ENCODE measurements around the gene KCTD11.
"Not testable (repeated sequence)": the region's sequence is repeated elsewhere in the genome, so short reads cannot be mapped to it uniquely, and the experiment has no call there.

KCTD11 gene

DNA sequence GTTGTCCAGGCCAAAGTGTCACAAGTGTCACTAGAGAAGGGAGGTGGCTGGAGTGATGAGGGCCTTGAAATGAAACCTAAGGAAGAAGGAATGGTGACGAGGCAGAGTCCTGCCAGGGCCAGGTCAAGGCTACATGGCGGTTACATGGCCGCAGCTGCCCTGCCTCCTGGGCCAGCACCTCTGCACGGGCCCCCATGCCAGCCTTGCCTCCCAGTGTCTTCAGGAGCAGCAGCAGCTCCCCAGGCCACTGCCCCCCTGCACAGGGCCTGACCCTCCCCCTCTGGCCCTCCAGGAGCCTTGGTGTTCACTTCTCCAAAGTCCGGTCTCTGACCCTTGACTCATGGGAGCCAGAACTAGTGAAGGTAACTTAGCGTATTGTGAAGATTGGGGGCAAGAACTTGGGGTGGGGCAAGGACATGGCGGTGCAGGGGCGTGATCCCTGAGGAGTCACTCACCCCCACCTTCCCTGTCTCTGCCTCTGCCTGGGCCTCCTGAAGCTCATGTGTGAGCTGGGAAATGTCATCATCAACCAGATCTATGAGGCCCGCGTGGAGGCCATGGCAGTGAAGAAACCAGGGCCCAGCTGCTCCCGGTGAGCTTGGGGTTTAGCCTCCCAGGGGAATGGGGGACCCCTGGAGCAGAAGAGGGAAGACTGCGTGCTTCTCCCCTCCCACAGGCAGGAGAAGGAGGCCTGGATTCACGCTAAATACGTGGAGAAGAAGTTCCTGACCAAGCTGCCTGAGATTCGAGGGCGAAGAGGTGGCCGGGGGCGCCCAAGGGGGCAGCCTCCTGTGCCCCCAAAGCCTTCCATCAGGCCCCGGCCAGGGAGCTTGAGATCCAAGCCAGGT is 4.1 kb upstream of the KCTD11 start:
- DNase-seq: no peak

DNA sequence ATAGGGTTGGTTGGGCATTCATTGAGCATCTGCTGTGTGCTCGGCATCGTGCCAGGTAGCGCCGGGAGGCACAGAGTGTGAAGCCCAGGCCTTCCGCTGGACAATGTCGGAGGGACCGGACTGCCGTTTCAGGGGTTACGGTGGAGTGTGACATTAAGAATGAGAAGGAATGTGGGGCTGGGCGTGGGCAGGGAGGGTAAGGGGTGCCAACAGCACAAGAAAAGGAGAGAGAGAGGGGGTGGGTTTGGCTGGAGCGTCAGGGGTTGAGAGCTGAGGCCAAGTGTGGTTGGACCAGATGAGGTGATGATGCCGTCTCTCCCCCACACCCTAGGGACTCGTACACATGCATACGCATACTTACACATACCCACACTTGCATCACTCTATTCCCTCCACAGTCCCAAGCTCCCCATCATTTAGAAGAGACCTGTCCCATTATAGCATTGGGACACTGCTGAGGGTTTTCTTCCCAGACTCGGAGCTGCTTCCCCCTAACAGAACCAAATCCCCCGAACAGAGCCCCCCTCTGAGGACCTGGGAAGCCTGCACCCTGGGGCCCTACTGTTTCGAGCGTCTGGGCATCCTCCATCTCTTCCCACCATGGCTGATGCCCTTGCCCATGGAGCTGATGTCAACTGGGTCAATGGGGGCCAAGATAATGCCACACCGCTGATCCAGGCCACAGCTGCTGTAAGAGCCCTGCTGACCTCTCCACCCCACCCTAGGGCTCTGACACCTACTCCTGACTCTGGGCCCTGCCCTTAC is 3.3 kb upstream of the KCTD11 start:
- DNase-seq: no peak

DNA sequence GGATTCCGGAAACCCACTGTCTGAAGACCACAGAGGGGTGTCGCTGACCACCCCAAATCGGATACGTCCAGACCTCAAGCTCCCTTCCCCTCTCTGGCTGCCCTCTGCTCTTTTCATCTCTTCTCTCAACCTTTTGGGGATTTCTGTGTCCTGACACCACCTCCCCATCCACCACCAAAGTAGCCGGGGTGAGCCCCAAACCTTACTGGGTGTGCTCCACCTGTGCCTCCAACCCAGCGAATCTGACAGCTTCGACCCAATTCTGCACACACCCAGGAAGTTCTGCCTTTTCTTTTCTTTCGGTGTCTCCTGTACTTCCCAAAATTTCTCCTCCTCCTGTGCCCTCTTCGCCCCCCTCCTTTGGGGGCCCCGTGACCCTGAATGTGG is 534 bp downstream of the KCTD11 start:
- DNase-seq: no peak

DNA sequence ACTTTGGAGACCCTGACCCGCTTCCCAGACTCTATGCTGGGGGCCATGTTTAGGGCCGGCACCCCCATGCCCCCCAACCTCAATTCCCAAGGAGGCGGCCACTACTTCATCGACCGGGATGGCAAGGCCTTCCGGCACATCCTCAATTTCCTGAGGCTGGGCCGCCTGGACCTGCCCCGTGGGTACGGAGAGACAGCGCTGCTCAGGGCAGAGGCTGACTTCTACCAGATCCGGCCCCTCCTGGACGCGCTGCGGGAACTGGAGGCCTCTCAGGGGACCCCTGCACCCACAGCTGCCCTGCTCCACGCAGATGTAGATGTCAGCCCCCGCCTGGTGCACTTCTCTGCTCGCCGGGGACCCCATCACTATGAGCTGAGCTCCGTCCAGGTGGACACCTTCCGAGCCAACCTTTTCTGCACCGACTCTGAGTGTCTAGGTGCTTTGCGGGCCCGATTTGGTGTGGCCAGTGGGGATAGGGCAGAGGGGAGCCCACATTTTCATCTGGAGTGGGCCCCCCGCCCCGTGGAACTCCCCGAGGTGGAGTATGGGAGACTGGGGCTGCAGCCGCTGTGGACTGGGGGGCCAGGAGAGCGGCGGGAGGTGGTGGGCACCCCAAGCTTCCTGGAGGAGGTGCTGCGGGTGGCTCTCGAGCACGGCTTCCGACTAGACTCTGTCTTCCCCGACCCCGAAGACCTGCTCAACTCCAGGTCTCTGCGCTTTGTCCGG is 1.1 kb downstream of the KCTD11 start:
- no peak for DNase-seq

DNA sequence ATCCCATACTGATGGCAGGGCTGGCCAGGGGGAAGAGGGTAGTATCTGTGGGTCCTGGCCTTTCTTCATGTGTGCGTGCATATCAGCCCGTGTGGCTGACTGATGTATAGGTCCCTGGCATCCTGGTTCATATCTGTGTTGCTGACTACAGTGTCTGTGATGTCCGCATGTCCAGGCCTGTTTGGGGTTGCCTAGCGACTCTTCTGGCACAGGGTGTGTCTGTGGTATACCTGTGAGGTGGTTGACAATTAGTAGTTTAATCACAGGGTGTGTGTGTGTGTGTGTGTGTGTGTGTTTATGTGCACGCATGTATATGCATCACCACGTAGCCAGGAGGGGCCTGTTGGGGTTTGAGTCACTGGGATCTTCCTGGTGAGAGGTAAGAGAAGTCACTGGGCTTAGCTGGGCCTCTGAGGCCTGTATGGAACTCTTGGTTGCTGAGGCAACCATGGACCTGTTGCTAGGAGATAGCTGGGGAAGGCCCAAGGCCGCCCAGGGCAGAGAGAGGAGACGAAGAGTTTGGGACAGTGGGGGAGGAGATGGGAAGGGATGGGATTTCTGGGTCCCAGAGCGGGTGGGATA is 2.4 kb downstream of the KCTD11 start:
- no peak for DNase-seq

DNA sequence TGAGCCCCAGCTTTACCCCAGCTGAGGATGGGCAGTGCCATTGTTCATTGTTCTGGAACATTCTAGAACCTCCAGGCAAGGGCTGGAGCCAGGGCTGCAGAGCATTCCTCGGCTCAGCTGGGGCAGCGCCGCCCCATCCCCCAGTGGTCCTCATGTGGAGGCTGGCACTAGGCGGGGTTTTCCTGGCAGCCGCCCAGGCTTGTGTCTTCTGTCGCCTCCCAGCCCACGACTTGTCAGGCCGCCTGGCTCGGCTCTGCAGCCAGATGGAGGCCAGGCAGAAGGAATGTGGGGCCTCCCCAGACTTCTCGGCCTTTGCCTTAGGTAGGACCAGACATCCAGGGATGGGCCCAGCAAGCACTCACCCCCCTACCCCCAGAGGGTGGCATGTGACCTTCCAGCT is 3.1 kb downstream of the KCTD11 start, which contains the start of gene TMEM95:
TSS of gene TMEM95 (plus strand) at position 104 of the 400 bp plus-strand sequence. CDS start at position 153, 49 bp downstream.
- no peak for DNase-seq

DNA sequence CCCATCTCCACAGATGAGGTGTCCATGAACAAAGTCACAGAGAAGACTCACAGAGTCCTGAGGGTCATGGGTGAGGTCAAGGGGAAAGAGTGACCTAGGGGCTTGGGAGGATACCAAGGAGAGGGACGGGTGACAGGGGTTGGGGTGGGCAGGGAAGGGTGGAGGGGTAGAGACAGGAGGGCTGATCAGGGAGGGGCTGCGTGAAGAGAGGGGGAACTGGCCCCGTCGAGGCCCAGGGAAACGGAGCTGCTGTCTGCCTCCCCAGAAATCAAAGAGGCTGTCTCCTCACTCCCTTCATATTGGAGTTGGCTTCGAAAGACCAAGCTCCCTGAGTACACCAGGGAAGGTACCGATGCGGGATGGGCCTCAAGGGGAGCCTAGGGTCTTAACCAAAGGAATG is 3.6 kb downstream of the KCTD11 start:
- no peak for DNase-seq

DNA sequence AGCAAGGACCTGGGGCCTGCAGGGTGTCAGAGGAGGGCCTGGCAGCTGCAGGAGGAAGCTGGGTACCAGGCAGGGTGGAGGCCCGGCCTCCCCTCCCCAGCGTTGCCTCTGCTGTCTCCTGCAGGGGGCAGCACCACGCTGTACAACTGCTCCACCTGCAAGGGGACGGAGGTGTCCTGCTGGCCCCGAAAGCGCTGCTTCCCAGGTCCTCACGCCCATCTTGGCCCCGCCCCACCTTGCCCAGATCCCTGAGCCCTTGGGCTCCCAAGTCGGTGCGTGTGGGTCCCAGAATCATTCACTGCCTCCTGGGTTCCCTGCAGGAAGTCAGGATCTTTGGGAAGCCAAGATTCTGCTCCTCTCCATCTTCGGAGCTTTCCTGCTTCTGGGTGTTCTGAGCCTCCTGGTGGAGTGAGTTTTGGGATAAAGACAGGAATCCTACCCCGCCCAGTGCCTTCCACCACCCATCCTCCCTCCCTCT is 4.1 kb downstream of the KCTD11 start:
- DNase-seq: no peak

DNA sequence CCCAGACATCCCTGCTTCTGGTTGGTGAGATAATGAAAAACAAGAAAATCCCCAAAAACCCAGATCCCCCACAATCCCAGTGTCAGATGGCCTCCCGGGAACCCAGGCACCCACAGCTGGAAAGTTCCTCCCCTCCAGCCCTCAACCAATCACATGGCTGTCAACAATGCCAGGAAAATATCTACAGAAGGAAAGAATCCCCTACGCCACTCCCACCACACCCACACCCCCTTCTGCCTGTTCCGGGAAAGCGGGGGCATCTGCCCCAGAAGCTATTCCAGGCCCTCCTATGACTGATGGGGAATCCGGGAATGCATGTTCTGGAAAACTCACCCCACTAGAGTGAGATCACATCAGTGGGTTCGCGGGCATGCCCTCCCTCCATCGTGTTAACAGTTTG is 4.8 kb downstream of the KCTD11 start:
- DNase-seq: no peak

DNA sequence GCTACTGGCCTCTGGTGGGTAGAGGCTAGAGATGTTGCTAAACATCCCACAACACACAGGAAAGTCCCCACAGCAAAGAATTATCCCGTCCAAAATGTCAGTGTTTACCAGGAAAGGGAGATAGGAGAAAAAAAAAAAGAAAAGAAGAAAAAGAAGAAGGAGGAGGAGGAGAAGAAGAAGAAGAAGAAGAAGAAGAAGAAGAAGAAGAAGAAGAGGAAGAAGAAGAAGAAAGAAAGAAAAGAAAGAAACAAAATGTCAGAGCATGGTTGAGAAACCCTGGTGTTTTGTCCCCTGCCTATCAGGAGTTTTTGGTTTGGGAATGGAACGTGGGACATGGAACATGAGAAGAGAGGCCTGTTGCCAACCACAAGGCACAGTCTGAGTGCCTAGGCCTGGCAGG is 5.4 kb downstream of the KCTD11 start:
- DNase-seq: no peak

DNA sequence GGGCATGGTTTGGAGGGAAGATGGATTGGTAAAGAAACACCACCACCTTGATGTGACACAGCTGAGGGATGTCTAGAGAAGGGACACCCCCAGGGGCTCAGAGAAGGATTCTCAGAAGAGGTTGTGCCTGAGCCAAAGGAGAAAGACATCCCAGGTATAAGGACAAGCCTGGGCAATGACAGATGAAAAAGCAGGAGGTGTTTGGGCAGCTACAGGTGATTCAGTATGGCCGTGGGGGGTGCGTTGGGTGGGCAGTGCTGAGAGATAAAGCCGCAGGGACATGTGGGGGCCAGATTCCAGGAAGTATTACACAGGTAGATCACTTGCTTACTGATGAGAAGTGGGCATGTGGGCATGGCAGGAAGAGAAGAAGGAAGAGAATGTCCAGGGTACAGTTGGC is 9.9 kb downstream of the KCTD11 start:
- no peak for DNase-seq

DNA sequence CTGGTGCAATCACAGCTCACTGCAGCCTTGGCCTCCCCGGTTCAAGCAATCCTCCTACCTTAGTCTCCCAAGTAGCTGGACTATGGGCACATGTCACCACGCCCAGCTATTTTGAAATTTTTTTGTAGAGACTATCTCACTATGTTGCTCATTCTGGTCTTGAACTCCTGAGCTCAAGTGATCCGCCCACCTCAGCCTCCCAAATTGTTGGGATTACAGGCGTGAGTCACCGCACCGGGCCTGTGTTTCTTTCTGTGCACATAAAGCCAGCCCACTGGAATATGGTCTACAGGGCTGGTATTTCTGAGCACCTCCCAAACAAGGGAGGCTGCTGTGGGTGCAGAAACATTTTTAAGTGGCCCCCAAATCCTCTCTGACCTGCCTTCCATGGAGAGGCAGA is 11.3 kb downstream of the KCTD11 start:
- no peak for DNase-seq

DNA sequence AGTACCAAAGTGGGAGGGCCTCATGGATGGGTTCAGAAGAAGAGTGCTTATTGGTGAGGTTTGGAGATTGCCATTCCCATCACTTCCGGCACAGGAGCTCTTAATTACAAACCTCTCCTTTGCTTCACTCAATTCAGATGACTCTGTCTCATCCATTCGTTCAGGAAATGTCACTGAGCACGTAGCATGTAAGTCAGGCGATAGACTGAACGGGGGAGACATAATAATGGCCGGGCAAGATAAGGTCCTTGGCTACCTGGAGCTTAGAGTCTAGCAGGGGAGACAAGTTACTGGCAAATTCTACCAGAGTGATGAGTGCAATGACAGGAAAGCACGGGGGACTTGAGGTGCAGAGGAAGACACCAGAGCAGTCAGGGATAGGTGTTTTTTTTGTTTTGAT is 14.0 kb downstream of the KCTD11 start:
- not testable (repeated sequence) for DNase-seq

DNA sequence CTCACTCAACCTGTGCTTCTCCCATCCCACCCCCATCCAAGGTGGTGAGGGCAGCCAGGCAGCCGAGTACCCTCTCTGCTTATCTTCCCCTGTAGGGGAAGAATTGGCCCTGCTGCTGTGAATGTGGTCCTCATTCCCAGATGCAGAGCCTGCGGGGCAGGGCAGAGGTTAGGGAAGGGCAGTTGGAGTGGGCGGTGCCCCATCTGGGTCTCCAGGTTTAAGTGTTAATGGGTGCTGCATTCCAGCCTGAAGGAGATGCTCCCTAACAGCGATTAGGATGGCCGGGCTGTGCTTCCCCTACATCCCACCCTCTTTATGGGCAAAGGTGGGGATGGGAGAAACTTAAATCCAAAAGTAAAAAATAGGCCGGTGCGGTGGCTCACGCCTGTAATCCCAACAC is 15.1 kb downstream of the KCTD11 start:
- no peak for DNase-seq

DNA sequence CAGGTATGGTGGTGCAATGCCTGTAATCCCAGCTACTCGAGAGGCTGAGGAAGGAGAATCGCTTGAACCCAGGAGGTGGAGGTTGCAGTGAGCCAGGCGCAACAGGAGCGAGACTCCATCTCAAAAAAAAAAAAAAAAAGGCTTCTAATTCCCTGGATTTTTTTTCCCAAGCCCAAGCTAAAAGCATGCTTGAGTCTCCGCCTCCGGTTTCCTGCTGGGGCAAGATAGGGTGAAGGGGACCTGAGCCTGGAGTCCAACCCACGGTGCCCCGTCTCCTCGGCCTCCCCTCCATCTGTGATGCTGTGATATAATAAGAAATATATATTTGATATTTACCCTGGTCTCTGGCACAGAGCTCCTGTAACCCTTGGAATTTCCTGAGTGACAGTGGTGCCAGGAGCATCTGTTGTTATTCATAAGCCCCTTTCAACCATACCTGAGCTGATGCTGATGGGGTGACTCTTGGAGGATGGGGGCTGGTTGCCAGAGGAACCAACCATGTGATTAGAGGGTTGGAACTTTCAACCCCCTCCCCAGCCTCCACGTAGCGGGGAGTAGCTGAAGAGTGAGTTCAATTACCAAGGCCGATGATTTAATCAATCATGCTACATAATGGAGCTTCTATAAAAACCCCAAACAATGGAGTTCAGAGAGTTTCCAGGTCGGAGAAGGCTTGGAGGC is 16.1 kb downstream of the KCTD11 start:
- DNase-seq: no peak

DNA sequence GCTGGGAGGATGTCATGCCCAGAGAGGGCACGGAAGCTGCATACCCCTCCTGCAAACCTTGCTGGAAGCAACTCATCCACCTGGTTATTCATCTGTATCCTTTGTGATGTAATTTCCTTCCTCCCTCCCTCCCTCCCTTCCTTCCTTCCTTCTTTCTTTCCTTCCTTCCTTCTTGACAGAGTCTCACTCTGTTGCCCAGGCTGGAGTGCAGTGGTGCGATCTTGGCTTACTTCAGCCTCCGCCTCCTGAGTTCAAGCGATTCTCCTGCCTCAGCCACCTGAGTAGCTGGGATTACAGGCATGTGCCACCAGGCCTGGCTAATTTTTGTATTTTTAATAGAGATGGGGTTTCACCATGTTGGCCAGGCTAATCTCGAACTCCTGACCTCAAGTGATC is 16.6 kb downstream of the KCTD11 start:
- DNase-seq: not testable (repeated sequence)

DNA sequence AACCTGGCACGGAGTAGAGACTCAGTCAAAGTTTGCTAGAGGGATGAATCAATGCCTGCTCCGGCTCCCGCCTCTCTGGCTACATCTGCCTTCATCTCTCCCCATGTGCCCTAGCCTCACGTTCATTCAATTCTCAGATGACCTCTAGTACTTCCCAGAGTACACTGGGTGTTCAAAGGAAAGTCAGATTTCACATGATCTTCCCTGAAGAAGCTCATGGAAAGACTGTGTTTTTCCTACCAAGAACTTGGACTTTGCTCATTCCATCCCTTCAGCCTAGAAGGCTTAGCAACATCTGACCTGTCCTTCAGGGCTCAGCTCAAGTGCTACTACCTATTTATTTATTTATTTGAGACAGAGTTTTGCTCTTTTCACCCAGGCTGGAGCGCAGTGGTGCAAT is 17.9 kb downstream of the KCTD11 start:
- DNase-seq: no peak

DNA sequence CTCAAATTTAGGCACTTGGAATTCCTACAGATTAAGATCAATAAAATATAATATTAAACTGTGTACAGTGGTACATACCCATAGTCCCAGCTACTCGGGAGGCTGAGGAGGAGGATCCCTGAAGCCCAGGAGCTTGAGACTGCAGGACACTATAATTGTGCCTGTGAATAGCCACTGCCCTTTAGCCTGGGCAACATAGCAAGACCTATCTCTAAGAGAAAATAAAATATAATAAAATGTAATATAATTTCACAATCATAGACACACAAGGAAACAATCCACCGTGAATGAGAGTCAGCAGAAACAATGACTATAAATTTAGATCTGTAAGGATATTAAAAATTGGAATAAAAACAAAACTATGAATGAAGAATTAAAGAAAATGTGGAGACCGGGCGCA is 18.9 kb downstream of the KCTD11 start:
- no peak for DNase-seq

DNA sequence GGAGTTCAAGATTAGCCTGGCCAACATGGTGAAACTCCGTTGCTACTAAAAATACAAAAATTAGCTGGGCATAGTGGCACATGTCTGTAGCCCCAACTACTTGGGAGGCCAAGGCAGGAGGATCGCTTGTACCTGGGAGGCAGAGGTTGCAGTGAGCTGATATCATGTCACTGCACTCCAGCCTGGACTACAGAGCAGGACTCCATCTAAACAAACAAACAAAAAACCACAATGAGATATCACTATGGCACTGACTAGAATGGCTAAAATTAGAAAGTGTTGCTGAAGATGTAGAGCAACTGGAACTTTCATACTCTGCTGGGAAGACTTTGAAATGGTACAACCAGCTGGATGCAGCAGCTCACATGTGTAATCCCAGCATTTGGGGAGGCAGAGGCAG is 22.4 kb downstream of the KCTD11 start:
- DNase-seq: no peak

DNA sequence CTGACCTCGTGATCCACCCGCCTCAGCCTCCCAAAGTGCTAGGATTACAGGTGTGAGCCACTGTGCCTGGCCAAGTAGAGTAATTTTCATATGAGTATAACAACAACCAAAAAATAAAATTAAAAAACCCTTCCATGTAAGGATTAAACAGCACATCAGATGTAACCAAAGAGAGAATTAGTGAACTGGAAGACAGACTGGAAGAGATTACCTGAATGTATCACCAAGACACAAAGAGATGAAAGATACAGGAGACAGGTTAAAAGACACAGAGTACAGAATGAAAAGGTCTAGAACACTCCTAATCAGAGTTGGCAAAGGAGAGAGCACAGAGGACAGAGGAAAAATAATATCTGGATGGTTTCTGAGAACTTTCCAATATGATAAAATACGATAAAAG is 27.2 kb downstream of the KCTD11 start:
- DNase-seq: no peak

DNA sequence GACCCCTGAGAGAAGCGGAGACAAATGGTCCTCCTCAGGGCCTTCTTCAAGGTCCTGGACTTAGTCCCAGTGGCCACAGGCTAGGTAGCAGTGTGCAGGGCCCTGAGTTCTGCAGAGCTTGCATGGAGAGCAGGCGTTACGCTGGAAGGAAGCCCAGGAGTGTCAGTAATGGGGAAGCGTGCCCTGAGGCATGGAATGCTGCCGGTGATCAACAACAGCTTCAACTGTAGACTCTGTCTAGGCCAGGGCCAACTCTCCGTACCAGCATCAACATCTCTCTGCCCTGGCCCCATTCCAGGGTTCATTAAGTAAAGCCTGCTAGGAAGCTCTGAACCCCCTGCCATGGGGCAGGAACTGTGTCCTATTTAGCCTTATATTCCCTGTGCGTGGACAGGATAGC is 28.4 kb downstream of the KCTD11 start:
- DNase-seq: no peak

DNA sequence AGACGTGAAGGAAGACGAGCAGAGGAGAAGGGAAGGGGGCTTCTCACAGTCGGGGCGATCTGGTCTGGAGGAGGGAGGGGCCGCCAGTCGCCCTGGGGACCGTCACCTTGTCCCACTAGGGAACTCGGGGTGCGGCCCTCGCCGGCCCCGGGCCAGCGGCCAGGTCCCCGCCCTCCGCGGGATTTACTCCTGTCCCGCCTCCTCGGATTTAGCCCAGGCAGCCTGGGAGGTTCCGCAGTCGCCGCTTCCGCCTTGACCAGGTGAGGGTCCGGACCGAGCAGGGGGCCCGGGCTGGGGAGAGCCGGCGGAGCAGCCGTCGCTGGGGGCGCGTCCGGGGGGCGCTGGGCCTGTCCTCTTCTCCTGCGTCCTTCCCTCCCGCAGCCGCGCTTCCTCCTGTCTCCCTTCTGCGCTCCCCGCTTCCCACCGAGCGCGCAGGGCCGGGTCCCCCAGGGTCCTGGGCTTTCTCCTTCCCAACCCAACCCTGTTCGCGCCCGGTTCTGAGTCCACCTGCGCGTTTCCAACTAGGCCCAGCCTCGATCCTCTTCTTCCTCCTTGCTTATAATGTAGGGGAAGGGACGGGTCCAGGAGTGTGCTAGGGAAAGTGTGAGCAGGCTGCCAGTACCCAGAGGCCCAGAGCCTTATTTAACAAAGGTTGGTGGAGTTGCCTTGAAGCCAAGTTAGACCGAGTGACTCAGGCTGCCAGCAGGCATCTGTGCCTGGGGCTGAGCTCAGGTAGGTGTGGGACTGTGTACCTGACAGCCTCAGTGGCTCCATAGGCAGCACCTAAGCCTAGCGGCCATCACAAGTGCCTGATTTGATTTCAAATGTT is 29.1 kb downstream of the KCTD11 start, which contains the start of gene TNK1:
TSS of gene TNK1 (plus strand) at position 235 of the 829 bp plus-strand sequence. CDS start 1,838 bp downstream, outside the sequence.
- no peak for DNase-seq

Data from NCI-H2081 treated with DMSO at 0.1 percent for 48 hours (cell line).